Renal cortical epithelial cell (primary cell): ENCODE data around the gene ACTL7A. TPM values are rescaled to one million over a fixed set of nuclear protein-coding genes. Genes with fewer than 3 reads are reported as not detected.
A peak's percentile ranks its signal among the peaks of the same experiment; 100 is the strongest.
"Not testable (repeated sequence)": the region's sequence is repeated elsewhere in the genome, so short reads cannot be mapped to it uniquely, and the experiment has no call there.

ENCODE experiments used
- DNase-seq: peaks from one replicate; pipeline ENCODE4 v3.0.0-alpha.2; 2011; ENCODE audit warnings: low read depth
- total RNA-seq: library from RNA; depleted of rRNA; stranded (reverse); fragments of >200 nt; gene quantifications from 2 replicates; pipeline ENCODE4 v1.2.3, GENCODE V29; 2014

The ACTL7A gene
- total RNA-seq, 1 donor from 2014 or later, result not detected

- not testable (repeated sequence) for DNase-seq
Observed at GRCh38 chr9:108848296-108848695, 13.8 kb upstream of the ACTL7A start.

GRCh38 chr9:108850293-108850897 is 11.7 kb upstream of the ACTL7A start:
- DNase-seq, result peak; percentile 63

- DNase-seq, result no peak
Observed at GRCh38 chr9:108851138-108851537, 10.9 kb upstream of the ACTL7A start.

GRCh38 chr9:108852079-108852478 is 10.0 kb upstream of the ACTL7A start:
- DNase-seq, result no peak

- DNase-seq, result no peak
Observed at GRCh38 chr9:108854094-108854493, 8.0 kb upstream of the ACTL7A start.

DNA sequence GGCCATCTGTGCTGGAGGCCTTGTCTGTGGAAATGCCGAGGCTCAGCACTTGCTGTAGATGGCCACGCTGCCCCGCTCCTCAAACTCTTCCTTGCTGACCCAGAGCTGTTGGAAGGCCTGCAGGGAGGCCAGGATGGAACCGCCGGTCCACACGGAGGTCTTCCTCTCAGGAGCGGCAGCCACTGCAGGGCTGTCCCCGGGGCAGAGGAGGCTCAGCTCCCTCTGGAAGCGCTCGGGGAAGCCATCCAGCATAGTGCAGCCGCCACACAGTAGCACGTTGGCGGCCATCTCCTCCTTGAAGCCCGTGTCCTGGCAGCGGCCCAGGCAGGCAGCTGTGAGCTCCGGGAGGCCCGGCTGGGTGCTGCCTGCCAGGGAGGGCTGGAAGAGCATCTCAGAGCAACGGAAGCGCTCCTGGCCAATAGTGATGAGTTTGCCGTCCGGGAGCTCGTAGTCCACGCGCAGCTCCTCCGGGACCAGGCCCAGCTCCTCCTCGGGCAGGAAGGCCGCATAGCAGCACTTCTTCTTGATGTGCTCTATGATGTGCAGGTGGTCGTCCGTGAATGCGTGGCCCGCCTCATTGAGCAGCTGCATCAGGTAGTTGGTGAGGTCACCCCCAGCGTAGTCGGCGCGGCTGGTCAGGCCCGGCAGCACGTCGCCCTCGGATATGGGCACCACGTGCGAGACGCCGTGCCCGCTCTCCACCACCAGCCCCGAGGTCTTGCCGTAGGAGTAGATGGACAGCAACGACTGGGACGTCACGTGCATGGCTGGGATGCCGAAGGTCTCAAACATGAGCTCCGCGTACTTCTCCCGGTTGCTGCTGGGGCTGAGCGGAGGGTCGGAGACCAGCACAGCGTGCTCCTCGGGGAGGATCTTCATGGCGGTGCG is 7.2 kb upstream of the ACTL7A start:
- no peak for DNase-seq

DNA sequence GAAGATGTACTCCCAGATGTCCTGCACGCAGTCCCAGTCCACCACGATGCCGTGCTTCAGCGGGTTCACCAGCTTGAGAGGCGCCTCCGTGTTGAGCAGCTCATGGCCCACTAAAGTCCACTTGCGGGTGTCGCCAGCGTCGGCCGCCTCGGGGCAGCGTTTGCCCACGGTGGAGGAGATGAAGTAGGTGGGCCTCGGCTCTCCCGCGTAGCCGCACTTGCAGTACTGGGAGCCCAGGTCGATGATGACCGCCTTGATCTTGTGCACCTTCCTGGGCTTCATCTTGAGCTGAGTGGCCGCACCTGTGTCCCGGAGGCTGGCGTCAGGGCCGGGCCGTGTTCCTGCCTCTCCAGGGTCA is 6.6 kb upstream of the ACTL7A start:
- DNase-seq, result no peak

DNA sequence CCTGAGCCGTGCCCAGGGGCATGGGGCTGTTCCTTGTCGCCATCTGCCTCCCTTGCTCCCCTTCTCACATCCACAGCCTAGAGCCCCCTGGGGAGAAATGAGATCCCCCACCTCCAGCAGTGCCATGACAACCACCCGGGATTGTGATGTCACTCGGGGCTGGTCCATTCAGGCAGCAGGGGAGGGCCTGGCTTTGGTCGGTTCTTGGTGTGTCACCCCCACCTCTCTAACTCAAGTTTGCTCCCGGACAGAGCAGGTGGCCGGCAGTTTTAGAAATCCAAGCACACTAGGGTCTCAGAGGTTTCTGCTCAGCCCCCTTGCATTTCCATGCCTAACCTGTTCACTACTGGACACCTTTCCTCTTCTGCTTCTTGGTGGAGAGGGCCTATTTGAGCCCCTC is 6.2 kb upstream of the ACTL7A start, which contains the start of gene ACTL7B:
ACTL7B (minus strand) TSS at position 99 of the 400 bp plus-strand sequence; CDS start at position 43, 56 bp downstream.
- no peak for DNase-seq

DNA sequence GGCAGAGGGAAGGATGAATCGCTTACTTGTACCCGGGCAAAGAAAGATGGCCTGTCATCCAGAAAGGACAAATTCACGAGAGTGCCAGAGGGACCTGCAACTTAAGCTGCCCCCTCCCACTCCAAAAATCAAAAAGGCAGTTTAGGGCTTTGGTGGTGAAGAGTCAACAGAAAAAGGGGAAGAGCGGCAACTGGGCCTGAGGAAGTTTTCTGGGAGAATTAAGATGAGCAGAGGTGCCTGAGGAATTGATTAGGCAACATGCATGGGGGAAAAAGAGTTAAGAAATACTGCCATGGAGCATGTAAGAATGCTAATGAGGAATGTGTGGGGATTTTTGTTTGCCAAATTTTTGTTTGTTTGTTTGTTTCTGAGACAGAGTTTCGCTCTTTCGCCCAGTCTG is 4.5 kb upstream of the ACTL7A start:
- no peak for DNase-seq

- DNase-seq, result peak; percentile 12
Observed at GRCh38 chr9:108859459-108860114, 2.5 kb upstream of the ACTL7A start.

DNA sequence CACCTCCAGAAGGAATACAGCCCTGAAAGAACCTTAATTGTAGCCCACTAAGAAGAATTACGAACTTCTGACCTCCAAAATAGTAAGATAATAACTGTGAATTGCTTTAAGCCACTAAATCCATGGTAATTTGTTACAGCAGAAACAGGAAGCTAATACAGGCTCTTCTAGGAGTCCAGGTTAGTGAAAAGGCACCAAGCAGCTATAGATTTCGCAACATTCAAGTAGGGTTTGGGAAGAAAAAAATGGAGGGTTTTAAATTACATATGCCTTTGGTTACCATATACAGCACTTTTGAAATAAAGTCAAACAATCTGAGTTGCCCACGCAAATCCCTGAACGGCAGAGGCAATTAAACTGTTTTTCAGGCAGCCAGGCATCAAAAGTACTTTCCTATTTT is 1.7 kb upstream of the ACTL7A start:
- no peak for DNase-seq

DNA sequence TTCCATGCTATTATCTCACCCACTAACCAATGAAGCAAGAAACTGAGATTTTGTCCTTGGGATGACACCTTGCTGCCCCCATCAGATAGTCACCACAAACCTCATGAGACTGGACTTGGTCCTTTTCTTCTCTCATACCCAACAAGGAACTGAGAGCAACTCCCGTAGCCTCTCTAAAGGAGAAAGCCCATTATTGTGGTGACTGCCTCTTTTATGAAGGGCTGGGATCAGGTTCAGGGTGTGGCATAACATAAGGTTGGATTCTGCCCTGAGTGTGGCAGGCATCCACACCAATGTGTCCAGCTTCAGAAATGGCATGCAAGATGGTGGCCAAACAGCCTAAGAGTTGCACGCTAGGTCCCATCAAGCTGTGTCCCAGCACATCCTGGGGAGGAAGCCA is 1.3 kb upstream of the ACTL7A start:
- DNase-seq, result no peak

- DNase-seq, result no peak
Observed at GRCh38 chr9:108861464-108861863, 602 bp upstream of the ACTL7A start.

GRCh38 chr9:108863891-108864290 is 1.8 kb downstream of the ACTL7A start:
- DNase-seq, result no peak

DNA sequence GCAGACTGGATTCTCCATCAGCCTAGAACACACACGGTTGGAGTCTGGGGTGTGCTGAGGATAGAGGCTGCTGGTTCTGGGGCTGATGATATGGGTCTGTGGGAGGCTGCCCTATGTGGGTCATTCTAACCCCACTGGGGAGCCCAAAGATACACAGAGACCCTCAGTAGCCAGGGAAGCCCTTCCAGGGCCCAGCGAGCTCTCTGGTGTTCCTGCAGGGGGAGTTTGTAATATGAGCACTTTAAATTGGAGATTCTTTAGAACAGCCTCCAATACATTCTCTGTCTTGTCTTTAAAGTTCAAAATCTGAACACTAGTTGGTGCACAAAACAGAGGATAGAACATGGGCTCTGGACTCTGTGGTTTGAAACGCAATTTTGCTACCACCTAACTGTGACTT is 2.4 kb downstream of the ACTL7A start:
- DNase-seq, result no peak

DNA sequence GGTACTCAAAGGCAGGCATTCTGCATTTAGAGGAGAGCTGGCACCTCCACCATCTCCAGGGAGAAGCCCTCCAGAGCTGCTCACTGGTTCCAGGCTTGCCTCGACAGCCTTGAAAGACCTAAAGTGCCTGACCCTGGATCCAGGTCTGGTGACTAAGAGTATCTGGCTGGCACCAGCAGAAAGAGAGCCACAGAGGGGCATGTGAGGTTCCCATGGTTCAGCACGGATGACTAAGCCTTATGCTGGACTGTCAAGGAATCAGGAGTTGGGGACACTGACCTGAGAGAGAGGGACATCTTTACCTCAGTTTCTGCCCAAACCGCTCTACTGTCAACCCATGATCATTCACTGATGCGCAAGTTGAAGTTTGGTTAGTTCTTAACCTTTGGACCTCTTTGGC is 3.0 kb downstream of the ACTL7A start:
- peak; percentile 23 for DNase-seq

GRCh38 chr9:108866001-108866420 is 3.9 kb downstream of the ACTL7A start:
- no peak for DNase-seq

- DNase-seq, result no peak
Observed at GRCh38 chr9:108867116-108867515, 5.0 kb downstream of the ACTL7A start.

GRCh38 chr9:108867829-108868228 is 5.8 kb downstream of the ACTL7A start:
- DNase-seq, result no peak

- DNase-seq, result peak; percentile 81
Observed at GRCh38 chr9:108869092-108869725, 7.1 kb downstream of the ACTL7A start.

DNA sequence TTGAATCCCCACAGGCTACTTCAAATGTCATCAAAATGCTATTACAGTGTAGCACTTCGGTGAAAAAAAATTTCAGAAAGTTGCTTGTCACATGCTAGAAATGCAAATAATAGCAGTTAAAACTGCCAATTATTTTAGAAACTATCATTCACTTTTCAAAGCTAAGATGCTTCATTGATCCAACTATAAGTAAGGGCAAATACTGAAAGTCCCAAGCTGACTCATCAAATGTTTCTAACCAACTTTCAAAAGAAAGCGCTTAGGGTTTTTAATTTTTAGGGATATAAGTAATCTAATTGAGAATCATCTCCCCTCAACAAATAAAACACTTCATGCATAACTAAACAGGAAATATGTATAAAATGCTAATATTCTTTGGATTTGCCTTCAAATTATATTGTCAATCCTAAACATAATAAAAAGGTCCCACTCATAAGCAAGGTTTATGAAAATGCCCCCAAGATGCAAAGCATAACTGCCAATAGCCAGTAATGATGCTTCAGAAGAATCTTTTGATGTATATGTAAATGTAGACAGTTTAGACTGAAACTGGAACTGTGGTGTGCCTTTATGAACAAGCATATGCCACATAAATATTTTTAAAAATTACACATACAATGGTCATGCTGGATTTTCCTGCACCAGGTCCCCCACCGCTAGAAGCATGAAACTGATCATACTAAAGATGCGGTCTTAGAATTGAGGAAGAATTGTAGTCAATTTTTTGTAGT is 12.2 kb downstream of the ACTL7A start:
- DNase-seq, result no peak

DNA sequence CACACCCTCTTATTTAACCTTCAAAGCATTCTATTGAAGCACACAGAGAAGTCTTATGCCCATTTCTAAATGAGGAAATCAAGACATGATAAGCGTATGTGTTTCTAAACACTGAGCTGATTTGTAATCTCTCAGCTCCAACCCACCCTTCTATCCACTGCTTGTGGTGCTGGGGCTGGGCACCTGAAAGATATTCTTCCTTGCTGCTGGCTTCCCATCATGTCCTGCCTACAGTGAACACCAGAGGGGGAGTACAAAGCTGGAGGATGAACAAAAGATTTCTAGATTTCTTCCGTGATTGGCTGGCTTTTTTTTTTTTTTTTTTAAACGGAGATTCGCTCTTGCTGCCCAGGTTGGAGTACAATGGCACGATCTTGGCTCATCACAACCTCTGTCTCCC is 14.4 kb downstream of the ACTL7A start:
- no peak for DNase-seq
